Mucosa of rectum (tissue), 2 donors: ENCODE results near the gene GADD45A.

Experiments
- H3K27ac ChIP-seq, 2 donors: one replicate each; pipeline ENCODE4 v1.7.0; 2013; ENCODE audit warnings: inconsistent platforms in 2 of 2, low read depth in 2 of 2, low read length in 2 of 2
- H3K27me3 ChIP-seq, 2 donors: one replicate each; pipeline ENCODE4 v1.7.0; 2013; ENCODE audit warnings: low read length in 2 of 2; ENCODE audit not compliant: control insufficient read depth in 2 of 2, insufficient read depth in 2 of 2
- H3K36me3 ChIP-seq, 2 donors: one replicate each; pipeline ENCODE4 v1.7.0; 2013; ENCODE audit warnings: low read length in 2 of 2; ENCODE audit not compliant: control insufficient read depth in 2 of 2, insufficient read depth in 2 of 2
- H3K4me1 ChIP-seq, 2 donors: one replicate each; pipeline ENCODE4 v1.7.0; 2013; ENCODE audit warnings: low read length in 2 of 2, mild to moderate bottlenecking in 1 of 2; ENCODE audit not compliant: control insufficient read depth in 2 of 2, insufficient read depth in 2 of 2
- H3K4me3 ChIP-seq, 2 donors: one replicate each; pipeline ENCODE4 v1.7.0; 2013; ENCODE audit warnings: low read length in 2 of 2
- H3K9ac ChIP-seq, 2 donors: one replicate each; pipeline ENCODE4 v1.7.0; 2013; ENCODE audit warnings: low read length in 2 of 2, low read depth in 1 of 2, mild to moderate bottlenecking in 1 of 2
- H3K9me3 ChIP-seq, 2 donors: one replicate each; pipeline ENCODE4 v1.7.0; 2013; ENCODE audit warnings: low read length in 2 of 2; ENCODE audit not compliant: control insufficient read depth in 2 of 2
- donor health status: healthy.
- donor health status: Normal muscosa, but diverticular disease.

GADD45A gene

GRCh38 chr1:67666636-67667035 lies 18.4 kb upstream of the GADD45A start:
- H3K27ac ChIP-seq, result no peak overlapping the region
- no peaks in the 10 kb centered on the region for H3K36me3 ChIP-seq
- no peaks in the 10 kb centered on the region for H3K27me3 ChIP-seq
- H3K9me3 ChIP-seq, result no peaks in the 10 kb centered on the region
- peaks cover 8 to 10% of the 10 kb centered on the region in 2 donors for H3K4me1 ChIP-seq
- no peak overlapping the region for H3K9ac ChIP-seq
- H3K4me3 ChIP-seq, result no peak overlapping the region

GRCh38 chr1:67668660-67669059 lies 16.3 kb upstream of the GADD45A start:
- Histone ChIP-seq H3K36me3 (no peaks in the 10 kb centered on the region), H3K9ac (no peak overlapping the region), H3K9me3 (no peaks in the 10 kb centered on the region), H3K4me3 (peak overlapping the region in 1 of 2 donors; percentile 22), H3K27ac (peak overlapping the region; percentile 71 to 79), H3K4me1 (peaks cover 8 to 10% of the 10 kb centered on the region in 2 donors), H3K27me3 (no peaks in the 10 kb centered on the region)

GRCh38 chr1:67672260-67672803 lies 12.7 kb upstream of the GADD45A start:
- Histone ChIP-seq H3K4me3 (no peak overlapping the region), H3K9me3 (no peaks in the 10 kb centered on the region), H3K4me1 (peaks cover 12 to 13% of the 10 kb centered on the region in 2 donors), H3K27ac (no peak overlapping the region), H3K36me3 (no peaks in the 10 kb centered on the region), H3K27me3 (no peaks in the 10 kb centered on the region), H3K9ac (no peak overlapping the region)

GRCh38 chr1:67673468-67674201 lies 11.4 kb upstream of the GADD45A start:
- no peaks in the 10 kb centered on the region for H3K36me3 ChIP-seq
- H3K4me1 ChIP-seq, result peaks cover 8% of the 10 kb centered on the region in 2 donors
- H3K9me3 ChIP-seq, result no peaks in the 10 kb centered on the region
- no peaks in the 10 kb centered on the region for H3K27me3 ChIP-seq
- no peak overlapping the region for H3K4me3 ChIP-seq
- H3K27ac ChIP-seq, result no peak overlapping the region
- H3K9ac ChIP-seq, result no peak overlapping the region

GRCh38 chr1:67674260-67675011 lies 10.6 kb upstream of the GADD45A start:
- H3K4me3 ChIP-seq, result no peak overlapping the region
- H3K9me3 ChIP-seq, result no peaks in the 10 kb centered on the region
- no peak overlapping the region for H3K9ac ChIP-seq
- H3K4me1 ChIP-seq, result peaks cover 2 to 6% of the 10 kb centered on the region in 2 donors
- peak overlapping the region; percentile 5 to 27 for H3K27ac ChIP-seq
- H3K27me3 ChIP-seq, result no peaks in the 10 kb centered on the region
- no peaks in the 10 kb centered on the region for H3K36me3 ChIP-seq

- Histone ChIP-seq H3K4me1 (peaks cover 2 to 6% of the 10 kb centered on the region in 2 donors), H3K9me3 (no peaks in the 10 kb centered on the region), H3K27me3 (no peaks in the 10 kb centered on the region), H3K9ac (no peak overlapping the region), H3K27ac (no peak overlapping the region), H3K36me3 (no peaks in the 10 kb centered on the region), H3K4me3 (no peak overlapping the region)
Measured at GRCh38 chr1:67675800-67676199, 9.2 kb upstream of the GADD45A start.

GRCh38 chr1:67676287-67676686 lies 8.7 kb upstream of the GADD45A start:
- H3K9ac ChIP-seq, result no peak overlapping the region
- no peaks in the 10 kb centered on the region for H3K9me3 ChIP-seq
- no peaks in the 10 kb centered on the region for H3K36me3 ChIP-seq
- H3K4me3 ChIP-seq, result no peak overlapping the region
- H3K4me1 ChIP-seq, result peaks cover 2 to 6% of the 10 kb centered on the region in 2 donors
- no peaks in the 10 kb centered on the region for H3K27me3 ChIP-seq
- no peak overlapping the region for H3K27ac ChIP-seq

- H3K27me3 ChIP-seq, result no peaks in the 10 kb centered on the region
- H3K27ac ChIP-seq, result no peak overlapping the region
- H3K36me3 ChIP-seq, result no peaks in the 10 kb centered on the region
- no peak overlapping the region for H3K4me3 ChIP-seq
- no peak overlapping the region for H3K9ac ChIP-seq
- peaks cover 2 to 6% of the 10 kb centered on the region in 2 donors for H3K4me1 ChIP-seq
- H3K9me3 ChIP-seq, result no peaks in the 10 kb centered on the region
Measured at GRCh38 chr1:67676946-67677345, 8.1 kb upstream of the GADD45A start.

- Histone ChIP-seq H3K36me3 (no peaks in the 10 kb centered on the region), H3K4me1 (peaks cover 2 to 6% of the 10 kb centered on the region in 2 donors), H3K4me3 (no peak overlapping the region)
Measured at GRCh38 chr1:67677408-67677807, 7.6 kb upstream of the GADD45A start.

GRCh38 chr1:67677930-67678329 lies 7.1 kb upstream of the GADD45A start:
- H3K9ac ChIP-seq, result no peak overlapping the region
- no peaks in the 10 kb centered on the region for H3K36me3 ChIP-seq
- peaks cover 2 to 6% of the 10 kb centered on the region in 2 donors for H3K4me1 ChIP-seq
- H3K4me3 ChIP-seq, result no peak overlapping the region
- no peaks in the 10 kb centered on the region for H3K27me3 ChIP-seq
- H3K9me3 ChIP-seq, result no peaks in the 10 kb centered on the region
- no peak overlapping the region for H3K27ac ChIP-seq

More at GRCh38 chr1:67677408-67677807, 7.6 kb upstream of the GADD45A start:
- Histone ChIP-seq H3K27me3 (no peaks in the 10 kb centered on the region), H3K9me3 (no peaks in the 10 kb centered on the region), H3K27ac (no peak overlapping the region), H3K9ac (no peak overlapping the region)
